ENCODE data around the gene SAAL1.
A peak's percentile ranks its signal among the peaks of the same experiment; 100 is the strongest.

SAAL1 gene

GRCh38 chr11:18111005-18111404 lies 5.1 kb upstream of the SAAL1 start:
- Mint-ChIP-seq H3K27ac (no peak overlapping the region), H3K27me3 (peaks cover 41 to 50% of the 10 kb centered on the region in 2 donors), H3K9me3 (no peaks in the 10 kb centered on the region), H3K4me1 (ENCODE audit: low read depth in 2 of 2) (peaks cover 2 to 17% of the 10 kb centered on the region in 2 donors), H3K36me3 (ENCODE audit: insufficient read depth) (no peaks in the 10 kb centered on the region), H3K4me3 (no peak overlapping the region)
- ATAC-seq (replicated peaks) (no peak), DNase-seq (no peak)

GRCh38 chr11:18108254-18108653 lies 2.4 kb upstream of the SAAL1 start:
- no peaks in the 10 kb centered on the region for H3K36me3 Mint-ChIP-seq (ENCODE audit: insufficient read depth)
- H3K27ac Mint-ChIP-seq = no peak overlapping the region
- H3K9me3 Mint-ChIP-seq = no peaks in the 10 kb centered on the region
- DNase-seq = no peak
- peaks cover 9 to 21% of the 10 kb centered on the region in 2 donors for H3K4me1 Mint-ChIP-seq (ENCODE audit: low read depth in 2 of 2)
- H3K27me3 Mint-ChIP-seq = peaks cover 22 to 32% of the 10 kb centered on the region in 2 donors
- ATAC-seq (replicated peaks) = no peak
- no peak overlapping the region for H3K4me3 Mint-ChIP-seq

GRCh38 chr11:18106688-18107087 lies 806 bp upstream of the SAAL1 start:
- Mint-ChIP-seq H3K4me3 (peak overlapping the region; percentile 96), H3K27ac (no peak overlapping the region), H3K36me3 (ENCODE audit: insufficient read depth) (peaks cover 9% of the 10 kb centered on the region), H3K4me1 (ENCODE audit: low read depth in 2 of 2) (peaks cover 12 to 33% of the 10 kb centered on the region in 2 donors), H3K27me3 (peaks cover 13 to 25% of the 10 kb centered on the region in 2 donors), H3K9me3 (no peaks in the 10 kb centered on the region)
- DNase-seq = no peak
- ATAC-seq (replicated peaks) = no peak

GRCh38 chr11:18105086-18105801 lies 638 bp downstream of the SAAL1 start:
- peaks cover 13% of the 10 kb centered on the region for H3K36me3 Mint-ChIP-seq (ENCODE audit: insufficient read depth)
- peak overlapping the region; percentile 94 to 96 for H3K27ac Mint-ChIP-seq
- peaks cover 18 to 40% of the 10 kb centered on the region in 2 donors for H3K4me1 Mint-ChIP-seq (ENCODE audit: low read depth in 2 of 2)
- no peaks in the 10 kb centered on the region for H3K9me3 Mint-ChIP-seq
- peaks cover 3 to 11% of the 10 kb centered on the region in 2 donors for H3K27me3 Mint-ChIP-seq
- DNase-seq (no peak), ATAC-seq (replicated peaks) (no peak)
- peak overlapping the region; percentile 96 for H3K4me3 Mint-ChIP-seq

GRCh38 chr11:18100926-18101656 lies 4.8 kb downstream of the SAAL1 start:
- peaks cover 18% of the 10 kb centered on the region for H3K36me3 Mint-ChIP-seq (ENCODE audit: insufficient read depth)
- no peak for DNase-seq
- no peak for ATAC-seq (replicated peaks)
- H3K27ac Mint-ChIP-seq = peak overlapping the region in 1 of 2 donors; percentile 57
- peaks cover 22 to 47% of the 10 kb centered on the region in 2 donors for H3K4me1 Mint-ChIP-seq (ENCODE audit: low read depth in 2 of 2)
- H3K27me3 Mint-ChIP-seq = no peaks in the 10 kb centered on the region
- no peaks in the 10 kb centered on the region for H3K9me3 Mint-ChIP-seq
- no peak overlapping the region for H3K4me3 Mint-ChIP-seq

- Mint-ChIP-seq H3K4me1 (ENCODE audit: low read depth in 2 of 2) (peaks cover 5% of the 10 kb centered on the region in 2 donors), H3K27me3 (no peaks in the 10 kb centered on the region), H3K9me3 (no peaks in the 10 kb centered on the region), H3K36me3 (ENCODE audit: insufficient read depth) (peaks cover 43% of the 10 kb centered on the region), H3K27ac (no peak overlapping the region), H3K4me3 (no peak overlapping the region)
- no peak for DNase-seq
- ATAC-seq (replicated peaks) = no peak
These were observed 11.9 kb downstream of the SAAL1 start for GRCh38 chr11:18093959-18094358.

- DNase-seq (no peak), ATAC-seq (replicated peaks) (no peak)
- peaks cover 55% of the 10 kb centered on the region for H3K36me3 Mint-ChIP-seq (ENCODE audit: insufficient read depth)
- no peaks in the 10 kb centered on the region for H3K9me3 Mint-ChIP-seq
- H3K27ac Mint-ChIP-seq = no peak overlapping the region
- peaks cover 3 to 5% of the 10 kb centered on the region in 2 donors for H3K4me1 Mint-ChIP-seq (ENCODE audit: low read depth in 2 of 2)
- no peaks in the 10 kb centered on the region for H3K27me3 Mint-ChIP-seq
- H3K4me3 Mint-ChIP-seq = no peak overlapping the region
These were observed 14.2 kb downstream of the SAAL1 start for GRCh38 chr11:18091731-18092130.

- Mint-ChIP-seq H3K36me3 (ENCODE audit: insufficient read depth) (peaks cover 71% of the 10 kb centered on the region), H3K4me3 (no peak overlapping the region), H3K27me3 (no peaks in the 10 kb centered on the region), H3K27ac (no peak overlapping the region), H3K9me3 (no peaks in the 10 kb centered on the region), H3K4me1 (ENCODE audit: low read depth in 2 of 2) (peaks cover 2 to 3% of the 10 kb centered on the region in 2 donors)
- ATAC-seq (replicated peaks) (no peak), DNase-seq (no peak)
These were observed 16.9 kb downstream of the SAAL1 start for GRCh38 chr11:18088966-18089365.

- H3K27ac Mint-ChIP-seq = peak overlapping the region in 1 of 2 donors; percentile 41
- H3K36me3 Mint-ChIP-seq (ENCODE audit: insufficient read depth) = peaks cover 72% of the 10 kb centered on the region
- DNase-seq = no peak
- no peaks in the 10 kb centered on the region for H3K27me3 Mint-ChIP-seq
- H3K9me3 Mint-ChIP-seq = no peaks in the 10 kb centered on the region
- peaks cover 2 to 3% of the 10 kb centered on the region in 2 donors for H3K4me1 Mint-ChIP-seq (ENCODE audit: low read depth in 2 of 2)
- H3K4me3 Mint-ChIP-seq = no peak overlapping the region
- no peak for ATAC-seq (replicated peaks)
These were observed 17.5 kb downstream of the SAAL1 start for GRCh38 chr11:18088366-18088765.

GRCh38 chr11:18081551-18081950 lies 24.3 kb downstream of the SAAL1 start:
- Mint-ChIP-seq H3K36me3 (ENCODE audit: insufficient read depth) (peaks cover 59% of the 10 kb centered on the region), H3K4me3 (no peak overlapping the region), H3K27ac (no peak overlapping the region), H3K4me1 (ENCODE audit: low read depth in 2 of 2) (no peaks in the 10 kb centered on the region), H3K27me3 (no peaks in the 10 kb centered on the region), H3K9me3 (no peaks in the 10 kb centered on the region)
- DNase-seq = no peak
- no peak for ATAC-seq (replicated peaks)

- Mint-ChIP-seq H3K4me3 (no peak overlapping the region), H3K36me3 (ENCODE audit: insufficient read depth) (peaks cover 48% of the 10 kb centered on the region), H3K27ac (peak overlapping the region in 1 of 2 donors; percentile 2), H3K9me3 (no peaks in the 10 kb centered on the region), H3K27me3 (no peaks in the 10 kb centered on the region), H3K4me1 (ENCODE audit: low read depth in 2 of 2) (no peaks in the 10 kb centered on the region)
- ATAC-seq (replicated peaks) (no peak), DNase-seq (no peak)
These were observed 25.4 kb downstream of the SAAL1 start for GRCh38 chr11:18080451-18080850.

- Mint-ChIP-seq H3K27me3 (no peaks in the 10 kb centered on the region), H3K27ac (no peak overlapping the region), H3K4me1 (ENCODE audit: low read depth in 2 of 2) (no peaks in the 10 kb centered on the region), H3K4me3 (no peak overlapping the region), H3K9me3 (no peaks in the 10 kb centered on the region), H3K36me3 (ENCODE audit: insufficient read depth) (peaks cover 36% of the 10 kb centered on the region)
- ATAC-seq (replicated peaks) = no peak
- DNase-seq = no peak
These were observed 27.0 kb downstream of the SAAL1 start for GRCh38 chr11:18078909-18079308.

- Mint-ChIP-seq H3K36me3 (ENCODE audit: insufficient read depth) (peaks cover 21% of the 10 kb centered on the region), H3K27ac (no peak overlapping the region), H3K27me3 (no peaks in the 10 kb centered on the region), H3K4me3 (no peak overlapping the region), H3K4me1 (ENCODE audit: low read depth in 2 of 2) (no peaks in the 10 kb centered on the region), H3K9me3 (no peaks in the 10 kb centered on the region)
- ATAC-seq (replicated peaks) = no peak
- DNase-seq = no peak
These were observed 30.4 kb downstream of the SAAL1 start for GRCh38 chr11:18075444-18075843.

Measured in effector memory CD8-positive, alpha-beta T cell (primary cell).